Fibroblast of mammary gland (primary cell): ENCODE data around the gene BMAL2.

Source experiments
- DNase-seq: peaks from one replicate; pipeline ENCODE4 v3.0.0-alpha.2; 2010; ENCODE audit warnings: low read depth
- H3K4me3 ChIP-seq: 2 replicates; pipeline ENCODE4 v1.5.1; 2011; ENCODE audit warnings: low read depth, mild to moderate bottlenecking, low read length, moderate library complexity; ENCODE audit not compliant: control insufficient read depth
- TF ChIP-seq, protein P1 (sequence below): conservative IDR thresholded peaks from 2 replicates; pipeline ENCODE4 v1.5.1; 2011; ENCODE audit warnings: low read depth, low read length, inconsistent platforms; ENCODE audit not compliant: control insufficient read depth, insufficient read depth

The BMAL2 gene

DNA sequence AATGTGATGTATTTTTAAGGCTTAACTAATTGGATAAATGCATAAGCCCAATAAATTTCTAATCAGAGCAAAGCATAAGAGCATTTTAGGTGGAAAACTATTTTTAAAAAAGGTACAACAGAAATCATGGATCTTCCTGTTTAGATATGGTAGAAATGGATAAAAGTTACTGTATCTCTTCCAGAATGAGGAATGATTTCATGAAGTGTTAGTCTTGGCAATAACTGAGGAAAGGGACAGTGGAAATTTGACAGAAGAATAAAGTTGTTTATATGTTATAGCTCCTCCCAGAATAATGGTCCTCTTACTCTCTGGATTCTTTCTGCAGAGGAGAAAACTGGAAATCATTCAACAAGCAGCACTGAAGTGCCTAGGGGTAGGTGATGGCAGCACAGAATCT is 32.4 kb upstream of the BMAL2 start:
- no peak for DNase-seq
- TF ChIP-seq, protein P1, sequence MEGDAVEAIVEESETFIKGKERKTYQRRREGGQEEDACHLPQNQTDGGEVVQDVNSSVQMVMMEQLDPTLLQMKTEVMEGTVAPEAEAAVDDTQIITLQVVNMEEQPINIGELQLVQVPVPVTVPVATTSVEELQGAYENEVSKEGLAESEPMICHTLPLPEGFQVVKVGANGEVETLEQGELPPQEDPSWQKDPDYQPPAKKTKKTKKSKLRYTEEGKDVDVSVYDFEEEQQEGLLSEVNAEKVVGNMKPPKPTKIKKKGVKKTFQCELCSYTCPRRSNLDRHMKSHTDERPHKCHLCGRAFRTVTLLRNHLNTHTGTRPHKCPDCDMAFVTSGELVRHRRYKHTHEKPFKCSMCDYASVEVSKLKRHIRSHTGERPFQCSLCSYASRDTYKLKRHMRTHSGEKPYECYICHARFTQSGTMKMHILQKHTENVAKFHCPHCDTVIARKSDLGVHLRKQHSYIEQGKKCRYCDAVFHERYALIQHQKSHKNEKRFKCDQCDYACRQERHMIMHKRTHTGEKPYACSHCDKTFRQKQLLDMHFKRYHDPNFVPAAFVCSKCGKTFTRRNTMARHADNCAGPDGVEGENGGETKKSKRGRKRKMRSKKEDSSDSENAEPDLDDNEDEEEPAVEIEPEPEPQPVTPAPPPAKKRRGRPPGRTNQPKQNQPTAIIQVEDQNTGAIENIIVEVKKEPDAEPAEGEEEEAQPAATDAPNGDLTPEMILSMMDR, result no peak
- no peak overlapping the region for H3K4me3 ChIP-seq

DNA sequence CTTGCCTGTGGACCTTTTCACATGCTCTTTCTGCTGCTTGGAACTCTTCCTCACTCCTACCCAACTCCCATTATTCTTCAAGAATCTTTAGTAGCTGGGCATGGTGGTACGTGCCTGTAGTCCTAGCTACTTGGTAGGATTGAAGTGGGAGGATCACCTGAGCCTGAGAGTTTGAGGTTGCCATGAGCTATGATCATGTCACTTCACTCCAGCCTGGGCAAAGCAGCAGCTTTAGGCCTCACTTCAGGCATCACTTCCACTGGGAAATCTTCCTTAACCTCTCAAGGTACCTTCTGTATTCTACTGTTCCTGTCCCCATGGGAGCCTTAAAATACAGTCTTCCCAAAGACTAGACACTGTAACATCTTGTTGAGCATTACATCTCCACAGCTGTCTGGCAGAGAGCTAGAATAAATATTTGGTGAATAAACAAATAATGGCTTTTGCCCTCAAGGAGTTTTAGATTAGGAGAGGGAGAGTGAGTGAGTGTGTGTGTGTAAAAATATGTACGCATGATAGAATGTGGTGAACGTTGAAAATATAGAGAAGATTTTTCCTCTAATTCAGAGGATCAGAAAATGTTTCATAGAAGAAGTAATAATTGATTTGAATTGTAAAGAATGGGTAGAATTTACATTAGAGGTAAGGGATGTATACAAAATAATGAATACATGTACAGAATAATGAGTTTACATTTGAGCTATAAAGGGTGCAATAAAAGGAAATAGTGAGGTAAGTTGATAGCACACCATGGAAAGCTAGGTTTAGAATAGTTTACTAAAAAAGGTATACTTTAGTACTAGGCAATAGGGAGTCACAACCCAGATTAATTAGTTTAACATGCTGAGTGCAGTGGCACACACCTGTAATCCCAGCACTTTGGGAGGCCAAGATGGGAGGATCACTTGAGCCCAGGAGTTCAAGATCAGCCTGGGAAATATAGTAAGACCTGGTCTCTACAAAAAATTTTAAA is 29.2 kb upstream of the BMAL2 start:
- DNase-seq, result no peak
- no peak overlapping the region for H3K4me3 ChIP-seq
- TF ChIP-seq, protein P1, result no peak

DNA sequence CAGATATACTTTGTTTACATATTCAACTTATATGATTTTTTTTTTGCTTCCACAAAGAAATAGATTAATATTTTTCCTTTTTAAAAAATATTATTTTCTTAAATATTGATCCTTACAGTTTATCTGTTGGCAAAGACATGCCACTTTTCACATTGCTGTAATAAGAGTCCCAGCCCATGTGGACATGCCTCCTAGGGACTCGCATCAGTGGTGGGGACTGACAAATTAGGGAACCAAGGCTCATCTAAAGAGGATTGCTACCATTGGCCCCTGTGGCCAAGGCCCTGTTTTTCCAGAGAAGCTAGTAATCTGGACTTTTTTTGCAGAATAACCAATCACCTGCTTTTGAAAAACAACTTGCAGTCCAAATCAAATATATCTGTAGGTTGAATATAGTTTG is 27.8 kb upstream of the BMAL2 start:
- no peak for DNase-seq
- TF ChIP-seq, protein P1, result no peak
- H3K4me3 ChIP-seq, result no peak overlapping the region

DNA sequence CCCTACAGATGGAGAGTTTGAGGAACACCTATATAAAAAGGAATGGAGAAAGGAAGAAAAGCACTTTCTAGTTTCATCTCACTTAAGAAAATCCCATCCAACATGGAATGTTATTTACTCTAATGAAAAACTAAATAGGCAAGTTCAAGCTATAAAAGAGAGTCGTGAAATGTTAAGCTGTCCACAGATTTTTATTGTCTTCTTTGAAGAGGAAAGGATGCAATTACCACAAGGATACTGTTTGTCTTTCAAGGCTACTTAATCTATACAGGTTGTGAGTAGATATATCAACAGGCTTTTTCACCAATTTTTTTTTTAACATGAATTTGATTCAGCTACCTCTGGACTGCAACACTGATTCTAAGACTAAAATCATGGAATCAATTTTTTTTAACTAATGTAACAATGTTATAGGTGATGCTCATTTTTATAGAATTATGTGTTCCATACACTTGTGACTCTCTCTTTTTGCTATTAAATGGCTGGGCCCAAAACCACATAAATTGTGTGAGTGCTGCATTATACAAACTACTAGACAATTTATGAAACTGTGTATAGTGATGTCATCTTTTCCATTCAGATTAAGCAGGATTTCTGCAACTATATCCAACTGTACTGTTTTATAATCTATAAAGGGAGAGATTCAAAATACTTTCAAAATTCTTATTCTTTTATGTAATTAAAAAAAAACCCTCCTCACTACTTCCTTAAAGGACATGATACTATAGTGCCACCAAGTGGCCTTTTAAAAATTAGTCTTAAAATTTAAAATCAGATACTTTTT is 26.8 kb upstream of the BMAL2 start:
- peak; percentile 72 for DNase-seq
- TF ChIP-seq, protein P1, result peak; percentile 46
- no peak overlapping the region for H3K4me3 ChIP-seq

DNA sequence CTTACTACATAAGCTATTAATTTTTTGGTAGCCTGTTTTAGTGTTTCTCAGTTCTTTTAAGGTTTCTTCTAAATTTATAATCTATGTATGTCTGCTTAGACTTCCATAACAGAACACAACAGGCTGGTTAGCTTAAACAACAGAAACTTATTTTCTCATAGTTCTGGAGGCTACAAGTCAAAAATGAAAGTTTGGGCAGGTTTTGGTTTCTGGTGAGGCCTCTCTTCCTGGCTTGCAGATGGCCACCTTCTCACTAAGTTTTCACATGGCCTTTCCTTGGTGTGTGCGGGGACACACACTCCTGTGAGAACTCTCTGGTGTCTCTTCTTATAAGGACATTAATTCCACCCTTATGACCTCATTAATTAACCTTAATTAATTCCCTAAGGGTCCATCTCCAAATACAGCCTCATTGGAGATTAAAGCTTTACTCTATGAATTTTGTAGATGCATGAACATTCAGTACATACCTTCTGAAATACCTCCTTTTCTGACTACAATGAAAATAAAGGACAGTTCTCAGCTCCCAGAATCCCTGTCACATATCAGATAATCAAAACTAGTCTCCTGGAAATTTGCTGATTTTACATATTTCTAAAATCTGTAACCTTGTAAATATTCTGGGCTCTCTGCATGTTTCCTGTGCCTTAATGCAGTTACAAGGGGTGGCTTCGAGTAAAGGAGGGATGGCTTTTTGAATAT is 23.2 kb upstream of the BMAL2 start:
- TF ChIP-seq, protein P1, result no peak
- no peak overlapping the region for H3K4me3 ChIP-seq
- no peak for DNase-seq

DNA sequence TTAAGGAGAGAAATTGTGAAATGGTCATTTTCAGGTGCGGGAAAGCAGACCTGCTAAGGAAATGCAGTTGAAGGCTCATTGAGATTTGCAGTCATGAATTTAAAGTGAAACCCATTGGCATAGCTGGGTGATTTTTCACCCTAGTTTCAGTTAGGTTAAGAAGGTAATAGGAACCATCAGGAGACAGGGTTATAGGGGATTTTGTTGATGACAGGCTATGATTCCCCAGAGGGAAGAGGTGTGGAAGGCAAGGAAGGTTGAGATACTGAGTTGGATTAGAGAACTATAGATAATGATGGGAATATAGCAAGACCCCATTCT is 22.7 kb upstream of the BMAL2 start:
- no peak overlapping the region for H3K4me3 ChIP-seq
- no peak for DNase-seq
- TF ChIP-seq, protein P1, result no peak
